ENCODE results near the gene CD276.
"Not testable (repeated sequence)": the region's sequence is repeated elsewhere in the genome, so short reads cannot be mapped to it uniquely, and the experiment has no call there.

CD276 gene

DNA sequence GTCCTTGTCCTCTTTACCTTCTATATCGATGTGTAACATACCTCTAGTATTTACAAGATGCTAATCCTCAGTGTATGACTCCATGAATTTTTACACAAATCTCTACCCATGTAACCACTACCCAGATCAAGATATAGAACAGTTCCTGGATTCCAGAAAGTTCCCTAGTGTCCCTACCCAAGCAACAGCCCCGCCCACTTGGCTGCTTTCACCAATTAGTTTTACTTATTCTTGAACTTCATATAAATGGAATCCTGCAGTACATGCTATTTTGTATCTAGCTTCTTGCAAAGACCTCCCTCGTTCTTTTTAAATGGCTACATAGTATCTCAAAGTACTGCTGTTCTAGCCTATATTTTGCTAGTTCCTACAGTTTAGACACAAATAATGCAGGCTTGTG, 33.0 kb downstream of the CD276 start:
- TF ChIP-seq, protein P1, sequence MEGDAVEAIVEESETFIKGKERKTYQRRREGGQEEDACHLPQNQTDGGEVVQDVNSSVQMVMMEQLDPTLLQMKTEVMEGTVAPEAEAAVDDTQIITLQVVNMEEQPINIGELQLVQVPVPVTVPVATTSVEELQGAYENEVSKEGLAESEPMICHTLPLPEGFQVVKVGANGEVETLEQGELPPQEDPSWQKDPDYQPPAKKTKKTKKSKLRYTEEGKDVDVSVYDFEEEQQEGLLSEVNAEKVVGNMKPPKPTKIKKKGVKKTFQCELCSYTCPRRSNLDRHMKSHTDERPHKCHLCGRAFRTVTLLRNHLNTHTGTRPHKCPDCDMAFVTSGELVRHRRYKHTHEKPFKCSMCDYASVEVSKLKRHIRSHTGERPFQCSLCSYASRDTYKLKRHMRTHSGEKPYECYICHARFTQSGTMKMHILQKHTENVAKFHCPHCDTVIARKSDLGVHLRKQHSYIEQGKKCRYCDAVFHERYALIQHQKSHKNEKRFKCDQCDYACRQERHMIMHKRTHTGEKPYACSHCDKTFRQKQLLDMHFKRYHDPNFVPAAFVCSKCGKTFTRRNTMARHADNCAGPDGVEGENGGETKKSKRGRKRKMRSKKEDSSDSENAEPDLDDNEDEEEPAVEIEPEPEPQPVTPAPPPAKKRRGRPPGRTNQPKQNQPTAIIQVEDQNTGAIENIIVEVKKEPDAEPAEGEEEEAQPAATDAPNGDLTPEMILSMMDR (conservative IDR thresholded peaks at IDR 0.05; ENCODE audit: control insufficient read depth, insufficient read depth, low read depth, low read length), result no peak
- no peak for DNase-seq (ENCODE audit: low read depth)
- no peak overlapping the region for H3K4me3 ChIP-seq (ENCODE audit: control insufficient read depth, low read depth, low read length)

DNA sequence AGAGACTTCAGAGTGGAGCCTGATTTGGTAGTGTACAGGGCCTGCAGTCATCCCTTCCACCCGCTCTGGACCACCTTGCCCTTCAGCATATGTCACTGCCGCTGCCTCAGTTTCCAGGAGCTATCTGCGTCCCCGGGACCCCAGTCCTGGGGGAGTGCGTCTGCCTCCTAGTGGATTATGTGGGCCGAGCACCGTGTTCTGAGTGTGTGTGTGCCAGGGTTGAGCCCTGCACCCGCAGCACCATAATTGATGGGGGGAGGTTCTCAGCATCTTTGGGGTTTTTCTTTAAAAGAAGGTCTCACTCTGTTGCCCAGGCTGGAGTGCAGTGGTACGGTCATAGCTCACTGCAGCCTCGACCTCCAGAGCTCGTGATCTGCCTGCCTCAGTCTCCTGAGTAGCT, 33.6 kb downstream of the CD276 start:
- TF ChIP-seq, protein P1 (conservative IDR thresholded peaks at IDR 0.05; ENCODE audit: control insufficient read depth, insufficient read depth, low read depth, low read length), result peak; percentile 30
- DNase-seq (ENCODE audit: low read depth), result no peak
- H3K4me3 ChIP-seq (ENCODE audit: control insufficient read depth, low read depth, low read length), result no peak overlapping the region

- TF ChIP-seq, protein P1 (conservative IDR thresholded peaks at IDR 0.05; ENCODE audit: control insufficient read depth, insufficient read depth, low read depth, low read length), result no peak
- no peak overlapping the region for H3K4me3 ChIP-seq (ENCODE audit: control insufficient read depth, low read depth, low read length)
- DNase-seq (ENCODE audit: low read depth), result no peak
These were observed 34.5 kb downstream of the CD276 start for GRCh38 chr15:73718694-73719093.

DNA sequence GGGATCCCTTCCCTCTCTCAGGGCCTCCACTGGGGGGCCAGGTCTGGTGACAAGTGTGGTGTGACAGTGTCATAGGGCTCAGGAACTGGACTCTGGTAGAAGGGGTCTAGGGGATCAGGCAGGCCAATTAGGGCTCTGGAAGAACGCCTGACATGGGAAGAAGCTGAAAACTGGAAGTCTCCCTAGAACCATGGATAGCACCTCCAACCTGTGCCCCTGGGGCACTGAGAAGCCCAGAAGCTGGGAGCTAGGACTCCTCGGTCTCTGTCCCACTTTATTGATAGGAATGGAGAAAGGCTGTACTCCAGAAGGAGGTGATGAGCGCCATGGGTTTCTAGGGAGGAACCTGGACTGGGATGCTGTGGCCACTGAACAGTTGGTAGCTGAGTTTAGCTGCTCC, 38.2 kb downstream of the CD276 start:
- H3K4me3 ChIP-seq (ENCODE audit: control insufficient read depth, low read depth, low read length), result no peak overlapping the region
- TF ChIP-seq, protein P1 (conservative IDR thresholded peaks at IDR 0.05; ENCODE audit: control insufficient read depth, insufficient read depth, low read depth, low read length), result no peak
- DNase-seq (ENCODE audit: low read depth), result no peak

GRCh38 chr15:73723191-73723590, 39.0 kb downstream of the CD276 start:
- TF ChIP-seq, protein P1 (conservative IDR thresholded peaks at IDR 0.05; ENCODE audit: control insufficient read depth, insufficient read depth, low read depth, low read length), result no peak
- no peak overlapping the region for H3K4me3 ChIP-seq (ENCODE audit: control insufficient read depth, low read depth, low read length)
- no peak for DNase-seq (ENCODE audit: low read depth)

DNA sequence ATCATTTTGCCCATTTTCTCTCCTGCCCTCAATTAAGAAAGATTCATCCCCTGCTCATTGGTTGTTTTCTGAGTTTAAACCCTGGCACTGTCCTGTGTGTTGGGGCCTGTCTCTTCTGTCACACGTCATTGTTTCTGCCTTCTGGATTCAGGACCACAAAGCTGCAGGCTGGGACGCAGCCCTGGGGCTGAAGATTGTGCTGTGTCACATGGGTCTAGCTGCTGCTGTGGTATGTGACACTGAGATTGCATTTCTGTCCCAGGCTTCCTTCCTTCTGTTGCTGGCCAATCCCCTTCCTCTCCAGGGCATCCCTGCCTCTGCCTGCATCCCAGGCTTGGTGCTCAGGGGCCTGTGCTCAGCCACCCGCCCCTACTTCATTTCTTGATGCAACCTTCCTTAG, 40.0 kb downstream of the CD276 start:
- no peak overlapping the region for H3K4me3 ChIP-seq (ENCODE audit: control insufficient read depth, low read depth, low read length)
- TF ChIP-seq, protein P1 (conservative IDR thresholded peaks at IDR 0.05; ENCODE audit: control insufficient read depth, insufficient read depth, low read depth, low read length), result no peak
- DNase-seq (ENCODE audit: low read depth), result no peak

DNA sequence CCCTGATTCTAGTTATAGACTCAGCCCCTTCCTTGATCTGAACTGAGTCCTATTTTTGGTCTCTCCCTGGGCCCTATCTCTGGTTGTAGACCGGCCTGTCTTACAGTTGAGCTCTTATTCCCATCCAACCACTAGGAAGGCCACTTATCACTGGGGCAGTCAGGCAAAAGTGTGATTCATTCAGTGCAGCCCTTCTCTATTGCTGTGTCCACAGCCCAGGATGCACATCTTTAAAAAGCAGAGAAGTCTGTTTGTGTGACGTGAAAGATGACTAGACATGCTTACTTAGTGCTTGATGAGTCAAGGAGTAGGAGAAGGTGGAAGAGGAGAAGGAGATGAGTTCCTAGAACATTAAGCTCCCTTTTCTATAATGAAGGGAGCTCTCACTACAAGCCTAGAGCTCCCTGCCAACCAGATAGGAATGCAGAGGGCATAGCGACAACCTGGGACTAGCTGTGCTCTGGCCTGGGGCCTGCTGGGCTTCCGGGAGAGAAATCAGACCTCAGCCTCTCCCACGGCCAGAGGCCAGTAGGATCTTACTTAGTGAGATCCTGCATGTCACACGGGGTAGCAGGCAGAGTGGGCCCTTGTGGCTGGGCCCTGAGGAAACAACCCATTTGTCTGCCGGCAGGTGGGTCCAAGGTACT, 43.3 kb downstream of the CD276 start:
- H3K4me3 ChIP-seq (ENCODE audit: control insufficient read depth, low read depth, low read length), result no peak overlapping the region
- DNase-seq (ENCODE audit: low read depth), result peak; percentile 76
- TF ChIP-seq, protein P1 (conservative IDR thresholded peaks at IDR 0.05; ENCODE audit: control insufficient read depth, insufficient read depth, low read depth, low read length), result no peak

DNA sequence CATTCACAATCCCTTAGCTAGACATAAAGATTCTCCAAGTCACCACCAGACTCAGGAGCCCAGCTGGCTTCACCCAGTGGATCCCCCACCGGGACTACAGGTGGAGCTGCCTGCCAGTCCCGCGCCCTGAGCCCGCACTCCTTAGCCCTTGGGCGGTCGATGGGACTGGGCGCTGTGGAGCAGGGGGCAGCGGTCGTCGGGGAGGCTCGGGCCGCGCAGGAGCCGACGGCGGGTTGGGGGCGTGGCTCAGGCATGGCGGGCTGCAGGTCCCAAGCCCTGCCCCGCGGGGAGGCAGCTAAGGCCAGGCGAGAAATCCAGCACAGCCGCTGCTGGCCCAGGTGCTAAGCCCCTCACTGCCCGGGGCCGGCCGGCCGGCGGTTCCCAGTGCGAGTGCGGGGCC, 47.9 kb downstream of the CD276 start:
- DNase-seq (ENCODE audit: low read depth); H3K4me3 ChIP-seq (ENCODE audit: control insufficient read depth, low read depth, low read length): not testable (repeated sequence)
